SKM-1 treated with dmso at 0.1 percent for 144 hours (cell line): ENCODE measurements around the gene ITPR3.
A peak's percentile ranks its signal among the peaks of the same experiment; 100 is the strongest.
"Not testable (repeated sequence)": the region's sequence is repeated elsewhere in the genome, so short reads cannot be mapped to it uniquely, and the experiment has no call there.

ENCODE experiments used
- DNase-seq: peaks from one replicate; lab custom pipeline; 2025; ENCODE audit not compliant: unreplicated experiment; lab: John Stamatoyannopoulos, UW

ITPR3 gene

GRCh38 chr6:33610779-33611732 is 10.1 kb upstream of the ITPR3 start:
- DNase-seq = no peak

GRCh38 chr6:33613146-33613794 is 7.9 kb upstream of the ITPR3 start:
- no peak for DNase-seq

GRCh38 chr6:33613795-33614168 is 7.3 kb upstream of the ITPR3 start:
- DNase-seq = no peak

- no peak for DNase-seq
These were observed 5.0 kb upstream of the ITPR3 start for GRCh38 chr6:33616113-33616512.

GRCh38 chr6:33616913-33617312 is 4.2 kb upstream of the ITPR3 start:
- no peak for DNase-seq

- no peak for DNase-seq
These were observed 1.8 kb upstream of the ITPR3 start for GRCh38 chr6:33619166-33619840.

GRCh38 chr6:33620158-33620855 is 815 bp upstream of the ITPR3 start:
- DNase-seq = peak; percentile 45

- no peak for DNase-seq
These were observed 728 bp downstream of the ITPR3 start for GRCh38 chr6:33621711-33622388.

- DNase-seq = no peak
These were observed 1.6 kb downstream of the ITPR3 start for GRCh38 chr6:33622456-33623431.

GRCh38 chr6:33623895-33624381 is 2.8 kb downstream of the ITPR3 start:
- DNase-seq = no peak

- no peak for DNase-seq
These were observed 3.7 kb downstream of the ITPR3 start for GRCh38 chr6:33624856-33625255.

GRCh38 chr6:33627876-33628275 is 6.8 kb downstream of the ITPR3 start:
- DNase-seq = no peak

- DNase-seq = no peak
These were observed 7.4 kb downstream of the ITPR3 start for GRCh38 chr6:33628401-33628964.

- no peak for DNase-seq
These were observed 8.9 kb downstream of the ITPR3 start for GRCh38 chr6:33630014-33630413.

- not testable (repeated sequence) for DNase-seq
These were observed 10.4 kb downstream of the ITPR3 start for GRCh38 chr6:33631521-33631920.

GRCh38 chr6:33631971-33632557 is 10.9 kb downstream of the ITPR3 start:
- DNase-seq = no peak

GRCh38 chr6:33632558-33633039 is 11.5 kb downstream of the ITPR3 start:
- peak; percentile 28 for DNase-seq

- DNase-seq = no peak
These were observed 12.0 kb downstream of the ITPR3 start for GRCh38 chr6:33633084-33633461.
